Measurements from ENCODE around the gene RTKN. TPM values are rescaled to one million over a fixed set of nuclear protein-coding genes. Genes with fewer than 3 reads are reported as not detected.

RTKN gene
- total and polyA plus RNA-seq, 2 of the 13 experiments (the other 11 are each of a cell fraction or from before 2014, with no cell fraction given), result 159 to 166 TPM

DNA sequence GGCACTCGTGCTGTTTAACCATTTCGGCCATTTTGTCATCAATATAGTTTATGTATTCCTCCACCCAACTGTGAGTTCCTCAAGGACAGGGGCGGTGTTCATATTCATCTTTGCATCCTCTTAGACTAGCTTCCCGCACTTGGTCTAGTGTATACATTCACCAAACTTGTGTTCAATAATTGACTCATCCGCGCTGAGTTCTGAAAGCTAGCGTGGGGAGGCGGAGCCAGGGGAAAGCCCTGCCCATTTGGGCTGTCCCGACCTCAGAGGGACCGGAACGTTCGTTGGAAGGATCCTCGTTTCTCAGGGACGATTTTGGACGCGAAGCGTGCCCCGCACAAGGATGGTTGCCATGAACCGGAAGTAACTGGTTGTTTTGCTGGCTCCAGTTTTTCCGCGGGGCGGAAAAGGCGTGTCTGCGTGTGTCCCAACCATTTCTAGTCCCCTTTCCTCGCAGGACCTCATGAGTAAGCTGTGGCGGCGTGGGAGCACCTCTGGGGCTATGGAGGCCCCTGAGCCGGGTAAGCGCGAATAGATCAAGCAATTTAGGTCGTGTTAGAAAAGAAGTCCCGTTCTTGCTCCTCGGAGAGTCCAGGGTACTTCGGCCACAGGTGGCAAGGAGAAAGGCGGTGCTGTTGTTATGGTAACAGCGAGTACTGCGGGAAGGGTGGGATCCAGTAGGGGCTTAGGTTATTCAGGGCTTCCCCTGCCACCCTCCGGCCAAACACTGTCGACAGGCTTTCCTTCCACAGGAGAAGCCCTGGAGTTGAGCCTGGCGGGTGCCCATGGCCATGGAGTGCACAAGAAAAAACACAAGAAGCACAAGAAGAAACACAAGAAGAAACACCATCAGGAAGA lies 13.1 kb upstream of the RTKN start, which contains the start of gene INO80B (continued):
- TF ChIP-seq MZF1 (CRISPR knock-in tag; IDR thresholded peaks at IDR 0.05; ENCODE audit: borderline replicate concordance) (no peak), HNRNPL (IDR thresholded peaks at IDR 0.05; ENCODE audit: low read depth, low read length) (0 out of 2 replicates have a peak, but pooled peaks have one; percentile 44), ZNF615 (CRISPR knock-in tag; IDR thresholded peaks at IDR 0.05; ENCODE audit: borderline replicate concordance) (peak; percentile 82; the same call in 1 of the 2 replicates), MIER2 (CRISPR knock-in tag; IDR thresholded peaks at IDR 0.05) (peak; percentile 87), SP5 (CRISPR knock-in tag; IDR thresholded peaks at IDR 0.05; ENCODE audit: borderline replicate concordance, low read depth) (peak; percentile 94), CREM (IDR thresholded peaks at IDR 0.05) (peak; percentile 98), CREM (CRISPR knock-in tag; IDR thresholded peaks at IDR 0.05) (no peak), ZSCAN9 (CRISPR knock-in tag; IDR thresholded peaks at IDR 0.05; ENCODE audit: borderline replicate concordance) (peak; percentile 97), MEIS1 (CRISPR knock-in tag; IDR thresholded peaks at IDR 0.05; ENCODE audit: borderline replicate concordance) (peak; percentile 83; the same call in 1 of the 2 replicates), DPF2 (CRISPR knock-in tag; IDR thresholded peaks at IDR 0.05; ENCODE audit: borderline replicate concordance, low read depth) (no peak), ZNF10 (CRISPR knock-in tag; IDR thresholded peaks at IDR 0.05; ENCODE audit: borderline replicate concordance, low read depth) (no peak), PHF5A (CRISPR knock-in tag; IDR thresholded peaks at IDR 0.05; ENCODE audit: low read depth, unreplicated experiment) (peak; percentile 94), ZNF24 (IDR thresholded peaks at IDR 0.05) (peak; percentile 80; the same call in 1 of the 2 replicates), SUZ12 (IDR thresholded peaks at IDR 0.05; ENCODE audit: low read depth, low read length) (0 out of 2 replicates have a peak, but pooled peaks have one; percentile 17)
- TF ChIP-seq, protein P1, sequence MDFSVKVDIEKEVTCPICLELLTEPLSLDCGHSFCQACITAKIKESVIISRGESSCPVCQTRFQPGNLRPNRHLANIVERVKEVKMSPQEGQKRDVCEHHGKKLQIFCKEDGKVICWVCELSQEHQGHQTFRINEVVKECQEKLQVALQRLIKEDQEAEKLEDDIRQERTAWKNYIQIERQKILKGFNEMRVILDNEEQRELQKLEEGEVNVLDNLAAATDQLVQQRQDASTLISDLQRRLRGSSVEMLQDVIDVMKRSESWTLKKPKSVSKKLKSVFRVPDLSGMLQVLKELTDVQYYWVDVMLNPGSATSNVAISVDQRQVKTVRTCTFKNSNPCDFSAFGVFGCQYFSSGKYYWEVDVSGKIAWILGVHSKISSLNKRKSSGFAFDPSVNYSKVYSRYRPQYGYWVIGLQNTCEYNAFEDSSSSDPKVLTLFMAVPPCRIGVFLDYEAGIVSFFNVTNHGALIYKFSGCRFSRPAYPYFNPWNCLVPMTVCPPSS (IDR thresholded peaks at IDR 0.05), result no peak
- TF ChIP-seq, protein P2, sequence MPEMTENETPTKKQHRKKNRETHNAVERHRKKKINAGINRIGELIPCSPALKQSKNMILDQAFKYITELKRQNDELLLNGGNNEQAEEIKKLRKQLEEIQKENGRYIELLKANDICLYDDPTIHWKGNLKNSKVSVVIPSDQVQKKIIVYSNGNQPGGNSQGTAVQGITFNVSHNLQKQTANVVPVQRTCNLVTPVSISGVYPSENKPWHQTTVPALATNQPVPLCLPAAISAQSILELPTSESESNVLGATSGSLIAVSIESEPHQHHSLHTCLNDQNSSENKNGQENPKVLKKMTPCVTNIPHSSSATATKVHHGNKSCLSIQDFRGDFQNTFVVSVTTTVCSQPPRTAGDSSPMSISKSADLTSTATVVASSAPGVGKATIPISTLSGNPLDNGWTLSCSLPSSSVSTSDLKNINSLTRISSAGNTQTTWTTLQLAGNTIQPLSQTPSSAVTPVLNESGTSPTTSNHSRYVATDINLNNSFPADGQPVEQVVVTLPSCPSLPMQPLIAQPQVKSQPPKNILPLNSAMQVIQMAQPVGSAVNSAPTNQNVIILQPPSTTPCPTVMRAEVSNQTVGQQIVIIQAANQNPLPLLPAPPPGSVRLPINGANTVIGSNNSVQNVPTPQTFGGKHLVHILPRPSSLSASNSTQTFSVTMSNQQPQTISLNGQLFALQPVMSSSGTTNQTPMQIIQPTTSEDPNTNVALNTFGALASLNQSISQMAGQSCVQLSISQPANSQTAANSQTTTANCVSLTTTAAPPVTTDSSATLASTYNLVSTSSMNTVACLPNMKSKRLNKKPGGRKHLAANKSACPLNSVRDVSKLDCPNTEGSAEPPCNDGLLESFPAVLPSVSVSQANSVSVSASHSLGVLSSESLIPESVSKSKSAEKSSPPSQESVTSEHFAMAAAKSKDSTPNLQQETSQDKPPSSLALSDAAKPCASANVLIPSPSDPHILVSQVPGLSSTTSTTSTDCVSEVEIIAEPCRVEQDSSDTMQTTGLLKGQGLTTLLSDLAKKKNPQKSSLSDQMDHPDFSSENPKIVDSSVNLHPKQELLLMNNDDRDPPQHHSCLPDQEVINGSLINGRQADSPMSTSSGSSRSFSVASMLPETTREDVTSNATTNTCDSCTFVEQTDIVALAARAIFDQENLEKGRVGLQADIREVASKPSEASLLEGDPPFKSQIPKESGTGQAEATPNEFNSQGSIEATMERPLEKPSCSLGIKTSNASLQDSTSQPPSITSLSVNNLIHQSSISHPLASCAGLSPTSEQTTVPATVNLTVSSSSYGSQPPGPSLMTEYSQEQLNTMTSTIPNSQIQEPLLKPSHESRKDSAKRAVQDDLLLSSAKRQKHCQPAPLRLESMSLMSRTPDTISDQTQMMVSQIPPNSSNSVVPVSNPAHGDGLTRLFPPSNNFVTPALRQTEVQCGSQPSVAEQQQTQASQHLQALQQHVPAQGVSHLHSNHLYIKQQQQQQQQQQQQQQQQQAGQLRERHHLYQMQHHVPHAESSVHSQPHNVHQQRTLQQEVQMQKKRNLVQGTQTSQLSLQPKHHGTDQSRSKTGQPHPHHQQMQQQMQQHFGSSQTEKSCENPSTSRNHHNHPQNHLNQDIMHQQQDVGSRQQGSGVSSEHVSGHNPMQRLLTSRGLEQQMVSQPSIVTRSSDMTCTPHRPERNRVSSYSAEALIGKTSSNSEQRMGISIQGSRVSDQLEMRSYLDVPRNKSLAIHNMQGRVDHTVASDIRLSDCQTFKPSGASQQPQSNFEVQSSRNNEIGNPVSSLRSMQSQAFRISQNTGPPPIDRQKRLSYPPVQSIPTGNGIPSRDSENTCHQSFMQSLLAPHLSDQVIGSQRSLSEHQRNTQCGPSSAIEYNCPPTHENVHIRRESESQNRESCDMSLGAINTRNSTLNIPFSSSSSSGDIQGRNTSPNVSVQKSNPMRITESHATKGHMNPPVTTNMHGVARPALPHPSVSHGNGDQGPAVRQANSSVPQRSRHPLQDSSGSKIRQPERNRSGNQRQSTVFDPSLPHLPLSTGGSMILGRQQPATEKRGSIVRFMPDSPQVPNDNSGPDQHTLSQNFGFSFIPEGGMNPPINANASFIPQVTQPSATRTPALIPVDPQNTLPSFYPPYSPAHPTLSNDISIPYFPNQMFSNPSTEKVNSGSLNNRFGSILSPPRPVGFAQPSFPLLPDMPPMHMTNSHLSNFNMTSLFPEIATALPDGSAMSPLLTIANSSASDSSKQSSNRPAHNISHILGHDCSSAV (CRISPR knock-in tag; IDR thresholded peaks at IDR 0.05; ENCODE audit: borderline replicate concordance), result no peak
- TF ChIP-seq, protein P3, sequence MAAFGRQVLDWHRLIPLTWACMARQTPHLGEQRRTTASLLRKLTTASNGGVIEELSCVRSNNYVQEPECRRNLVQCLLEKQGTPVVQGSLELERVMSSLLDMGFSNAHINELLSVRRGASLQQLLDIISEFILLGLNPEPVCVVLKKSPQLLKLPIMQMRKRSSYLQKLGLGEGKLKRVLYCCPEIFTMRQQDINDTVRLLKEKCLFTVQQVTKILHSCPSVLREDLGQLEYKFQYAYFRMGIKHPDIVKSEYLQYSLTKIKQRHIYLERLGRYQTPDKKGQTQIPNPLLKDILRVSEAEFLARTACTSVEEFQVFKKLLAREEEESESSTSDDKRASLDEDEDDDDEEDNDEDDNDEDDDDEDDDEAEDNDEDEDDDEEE (CRISPR knock-in tag; IDR thresholded peaks at IDR 0.05), result peak; percentile 92; the same call in 1 of the 2 replicates
- TF ChIP-seq, protein P4, sequence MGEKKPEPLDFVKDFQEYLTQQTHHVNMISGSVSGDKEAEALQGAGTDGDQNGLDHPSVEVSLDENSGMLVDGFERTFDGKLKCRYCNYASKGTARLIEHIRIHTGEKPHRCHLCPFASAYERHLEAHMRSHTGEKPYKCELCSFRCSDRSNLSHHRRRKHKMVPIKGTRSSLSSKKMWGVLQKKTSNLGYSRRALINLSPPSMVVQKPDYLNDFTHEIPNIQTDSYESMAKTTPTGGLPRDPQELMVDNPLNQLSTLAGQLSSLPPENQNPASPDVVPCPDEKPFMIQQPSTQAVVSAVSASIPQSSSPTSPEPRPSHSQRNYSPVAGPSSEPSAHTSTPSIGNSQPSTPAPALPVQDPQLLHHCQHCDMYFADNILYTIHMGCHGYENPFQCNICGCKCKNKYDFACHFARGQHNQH (CRISPR knock-in tag; IDR thresholded peaks at IDR 0.05), result peak; percentile 97
